K562 (cell line): ENCODE measurements around the gene FGFR1OP2. TPM values are rescaled to one million over a fixed set of nuclear protein-coding genes. Genes with fewer than 3 reads are reported as not detected.

Experiments
- ATAC-seq: fragments of 200-7000 bp; cut with Tn5 transposase; 3 replicates; pipeline ENCODE4 v1.9.1; 2020; ENCODE audit warnings: moderate library complexity
- BruUV-seq: library from RNA; stranded (reverse); fragments of 400-500 nt; replicated peaks from 2 replicates; lab custom pipeline; 2021; lab: Mats Ljungman, UMichigan
- CTCF ChIA-PET: fragments of 300-600 bp; formaldehyde crosslinking; extraction: SDS; loops from one replicate; lab custom pipeline; 2021; ENCODE audit warnings: low intra/inter-chr PET ratio; lab: Yijun Ruan, JAX
- POLR2A ChIA-PET: fragments of 300-600, 350-650 bp; sonication (Branson Sonifier 250); formaldehyde crosslinking; extraction: SDS; loops from one replicate; lab custom pipeline; 2021; ENCODE audit warnings: antibody characterized with exemption, inconsistent platforms; lab: Yijun Ruan, JAX
- DNase-seq, 4 experiments: peaks; one replicate each; pipeline versions ENCODE4 v3.0.0 to v3.0.0-alpha.2; 2011 to 2018; ENCODE audit warnings: low spot score in 3 of 4, mixed read lengths in 3 of 4; ENCODE audit errors: extremely low read depth in 1 of 4
- FAIRE-seq: peaks from 2 replicates; lab custom pipeline; 2011; peaks lifted over from hg19 to GRCh38; lab: Jason Lieb, UNC
- H2AFZ ChIP-seq: 2 replicates; pipeline ENCODE4 v1.6.0; 2011; ENCODE audit warnings: low read depth, low read length, control low read depth, inconsistent platforms
- H3K27ac ChIP-seq: fragments of 200-600 bp; 3 replicates; pipeline ENCODE4 v1.8.0; 2011; ENCODE audit warnings: low read depth, mild to moderate bottlenecking, control low read depth, inconsistent platforms, low read length, moderate library complexity, mixed read lengths; ENCODE audit errors: extremely low read depth
- H3K27me3 ChIP-seq, 2 experiments: fragments of 300-600 bp in 1 of 2; 2 replicates in 1 of 2; 3 replicates in 1 of 2; pipeline versions ENCODE4 v1.6.0 to v1.8.0; 2011; ENCODE audit warnings: inconsistent platforms in 2 of 2, low read length in 2 of 2, mild to moderate bottlenecking in 1 of 2, mixed read lengths in 1 of 2, moderate library complexity in 1 of 2; ENCODE audit not compliant: control insufficient read depth in 2 of 2, insufficient read depth in 2 of 2
- H3K36me3 ChIP-seq: fragments of 300-600 bp; 3 replicates; pipeline ENCODE4 v1.8.0; 2011; ENCODE audit warnings: mild to moderate bottlenecking, low read length, inconsistent platforms; ENCODE audit not compliant: control insufficient read depth, insufficient read depth
- H3K4me1 ChIP-seq, 2 experiments: fragments of 200-600 bp in 1 of 2; replicated peaks in 1 of 2; 2 replicates in 1 of 2; 3 replicates in 1 of 2; pipeline versions ENCODE4 v1.5.1 to v1.8.0; 2011; ENCODE audit warnings: inconsistent platforms in 2 of 2, low read length in 2 of 2, mild to moderate bottlenecking in 1 of 2, mixed read lengths in 1 of 2, moderate library complexity in 1 of 2; ENCODE audit not compliant: control insufficient read depth in 2 of 2, insufficient read depth in 2 of 2
- H3K4me2 ChIP-seq: 2 replicates; pipeline ENCODE4 v1.6.1; 2011; ENCODE audit warnings: low read length, control low read depth, inconsistent platforms, mixed read lengths; ENCODE audit not compliant: insufficient read depth
- H3K4me3 ChIP-seq: fragments of 200-600 bp; sonication (generic), shearing (Covaris generic); 2 replicates; pipeline ENCODE4 v1.5.1; 2016; ENCODE audit warnings: control low read depth, inconsistent platforms
- H3K79me2 ChIP-seq: fragments of 200-600 bp; 3 replicates; pipeline ENCODE4 v1.8.0; 2011; ENCODE audit warnings: low read length, inconsistent platforms; ENCODE audit not compliant: control insufficient read depth, insufficient read depth
- H3K9ac ChIP-seq, 2 experiments: 2 replicates each; pipeline versions ENCODE4 v1.6.0 to v1.6.1; 2011; ENCODE audit warnings: low read depth in 2 of 2, low read length in 2 of 2, control low read depth in 1 of 2, inconsistent platforms in 1 of 2, mild to moderate bottlenecking in 1 of 2, mixed read lengths in 1 of 2; ENCODE audit not compliant: insufficient read depth in 1 of 2
- H3K9me1 ChIP-seq: one replicate; pipeline ENCODE4 v1.6.0; 2011; ENCODE audit warnings: inconsistent platforms, mild to moderate bottlenecking, low read length, moderate library complexity; ENCODE audit not compliant: control insufficient read depth, insufficient read depth
- H3K9me3 ChIP-seq: replicated peaks from 2 replicates; pipeline ENCODE4 v1.5.1; 2011; ENCODE audit warnings: low read depth, low read length, inconsistent platforms; ENCODE audit not compliant: control insufficient read depth, insufficient read depth
- H4K20me1 ChIP-seq: replicated peaks from 2 replicates; pipeline ENCODE4 v1.6.1; 2011; ENCODE audit warnings: low read length, inconsistent platforms, mixed read lengths; ENCODE audit not compliant: control insufficient read depth, insufficient read depth
- CBFA2T3 ChIP-seq: fragments of 450-650 bp; IDR thresholded peaks from 2 replicates; pipeline ENCODE4 v1.6.1; 2017
- DACH1 ChIP-seq: fragments of 450-650 bp; IDR thresholded peaks from 2 replicates; pipeline ENCODE4 v1.6.1; 2018; ENCODE audit not compliant: partially characterized antibody
- DPF2 ChIP-seq: fragments of 450-650 bp; IDR thresholded peaks from 2 replicates; pipeline ENCODE4 v1.6.1; 2016
- FOSL1 ChIP-seq: fragments of 200-800 bp; sonication (Bioruptor generic); conservative IDR thresholded peaks from 2 replicates; pipeline ENCODE4 v1.6.1; 2016; ENCODE audit warnings: missing genetic modification characterization, missing compliant biosample characterization
- FOXM1 ChIP-seq, 2 experiments: fragments of 450-650 bp in 1 of 2; sonication (generic) in 1 of 2; formaldehyde crosslinking in 1 of 2; IDR thresholded peaks; 2 replicates each; pipeline versions ENCODE4 v1.6.1 to v1.9.0; 2017 to 2022; ENCODE audit warnings: low read depth in 2 of 2, mild to moderate bottlenecking in 2 of 2, missing genetic modification reagents in 1 of 2, moderate library complexity in 1 of 2
- GTF2E2 ChIP-seq: fragments of 200-800 bp; sonication (Bioruptor generic); IDR thresholded peaks from 2 replicates; pipeline ENCODE4 v1.6.1; 2016; ENCODE audit warnings: missing genetic modification characterization, missing compliant biosample characterization
- HOXB6 ChIP-seq: fragments of 250-450 bp; sonication (Bioruptor Pico); IDR thresholded peaks from 2 replicates; pipeline ENCODE4 v1.5.1; 2022; ENCODE audit warnings: mild to moderate bottlenecking, borderline replicate concordance
- MXI1 ChIP-seq: IDR thresholded peaks from 2 replicates; pipeline ENCODE4 v1.6.1; 2011; ENCODE audit warnings: low read depth, mild to moderate bottlenecking, improper control_type of control experiment, low read length
- NCOR1 ChIP-seq: fragments of 450-650 bp; IDR thresholded peaks from 2 replicates; pipeline ENCODE4 v1.6.1; 2016; ENCODE audit warnings: mild to moderate bottlenecking, moderate library complexity
- NONO ChIP-seq, 2 experiments: fragments of 200-400 bp in 1 of 2; fragments of 450-650 bp in 1 of 2; formaldehyde crosslinking in 1 of 2; IDR thresholded peaks; 2 replicates each; pipeline ENCODE4 v1.6.1; 2017; ENCODE audit warnings: low read depth in 2 of 2, mild to moderate bottlenecking in 2 of 2, moderate library complexity in 2 of 2, low read length in 1 of 2
- PHB ChIP-seq: fragments of 250-450 bp; sonication (Bioruptor Pico); IDR thresholded peaks from 2 replicates; pipeline ENCODE4 v1.5.0; 2021
- PRMT5 ChIP-seq: sonication (generic); formaldehyde crosslinking; IDR thresholded peaks from 2 replicates; pipeline ENCODE4 v1.5.0; 2020; ENCODE audit warnings: missing genetic modification reagents
- ZC3H8 ChIP-seq: fragments of 450-650 bp; IDR thresholded peaks from 2 replicates; pipeline ENCODE4 v1.6.1; 2017
- ZKSCAN8 ChIP-seq: fragments of 200-800 bp; sonication (Bioruptor generic); IDR thresholded peaks from 2 replicates; pipeline ENCODE4 v1.6.1; 2016; ENCODE audit warnings: missing genetic modification characterization, missing compliant biosample characterization
- ZNF24 ChIP-seq: fragments of 450-650 bp; IDR thresholded peaks from 2 replicates; pipeline ENCODE4 v1.6.1; 2016
- ZSCAN32 ChIP-seq: fragments of 450-650 bp; formaldehyde crosslinking; IDR thresholded peaks from 2 replicates; pipeline ENCODE4 v1.4.0; 2020; ENCODE audit warnings: mild to moderate bottlenecking, moderate library complexity
- WGBS: fragments of 100-300 bp; shearing (Covaris generic); methylation state at CpG from one replicate; pipeline ENCODE4 v1.1.6; 2016; ENCODE audit warnings: low coverage, mixed read lengths; ENCODE audit not compliant: insufficient coverage; ENCODE audit errors: missing lambda C conversion rate; 5-methylcytosine and 5-hydroxymethylcytosine counted together
- in situ Hi-C: fragments of 300-500 bp; cut with MboI; formaldehyde crosslinking; loops from 4 replicates; pipeline ENCODE4 v1.15.0; 2018; ENCODE audit warnings: inconsistent platforms, mixed read lengths
- intact Hi-C: fragments of 100-400 bp; cut with micrococcal nuclease; formaldehyde crosslinking; loops from 2 replicates; pipeline ENCODE4 v1.14.2; 2022
- polyA plus RNA-seq, 8 experiments: library from polyadenylated mRNA; depleted of rRNA in 4 of 8; stranded (reverse) in 5 of 8; unstranded in 3 of 8; fragments of >200 nt; fragmentation: Nextera tagmentation in 2 of 8; fragmentation: Illumina TruSeq in 1 of 8; extraction: Ambion mirVana in 2 of 8; extraction: Trizol in 1 of 8; gene quantifications; 2 replicates each; pipeline versions ENCODE4 v1.2.1 to v1.2.3, GENCODE V29; 2011 to 2014; ENCODE audit warnings: inconsistent platforms in 1 of 8, missing spikeins in 1 of 8
- total RNA-seq, 7 experiments: library from RNA; depleted of rRNA in 6 of 7; stranded (reverse); fragments of >200 nt in 6 of 7; fragmentation: Illumina TruSeq in 2 of 7; extraction: Trizol in 2 of 7; gene quantifications; 2 replicates each; pipeline versions ENCODE4 v1.2.1 to v1.2.3, GENCODE V29; 2011 to 2021; ENCODE audit warnings: low replicate concordance in 1 of 7
- TF ChIP-seq, protein P1 (sequence below): sonication (generic); IDR thresholded peaks from 2 replicates; pipeline ENCODE4 v1.6.1; 2016

FGFR1OP2 gene
- total and polyA plus RNA-seq, 9 of the 15 experiments (the other 6 are each of a cell fraction or from before 2014, with no cell fraction given) = 31.6 to 49.0 (median 37.1) TPM

DNA sequence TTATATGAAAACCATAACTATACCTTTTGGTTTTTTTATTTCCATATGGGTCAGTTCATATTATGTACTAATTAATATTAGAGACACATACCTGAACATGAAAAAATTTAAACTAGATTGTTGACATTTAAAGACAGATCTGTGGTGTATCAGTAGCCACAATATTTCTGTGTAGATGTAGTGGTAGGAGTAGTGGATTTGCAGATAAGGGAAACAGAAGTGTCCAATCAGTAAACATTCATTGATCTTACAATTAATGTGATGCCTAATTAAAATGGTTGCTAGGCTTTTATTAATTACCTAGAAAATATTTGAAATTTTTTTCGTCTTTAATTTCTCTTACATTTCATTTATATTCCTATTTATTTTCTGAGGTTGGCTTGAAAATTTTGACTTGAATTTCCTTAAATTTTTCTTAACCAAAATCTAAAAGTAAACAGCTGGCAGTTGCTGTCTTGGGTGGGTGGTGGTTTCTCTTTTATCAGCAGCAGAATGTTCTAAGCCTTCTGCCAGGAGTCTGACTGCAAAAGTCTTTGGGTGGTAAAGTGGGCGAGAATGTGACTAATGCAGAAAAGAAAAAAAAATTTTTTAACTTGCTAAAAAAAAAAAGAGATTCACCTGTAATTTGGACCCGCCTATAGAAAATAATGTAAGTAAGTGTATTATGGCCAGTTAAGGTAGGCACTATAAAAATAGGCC is 2.4 kb downstream of the FGFR1OP2 start:
- 4% methylated on average over 3 of the region's 3 CpGs for WGBS
- H3K36me3 ChIP-seq = no peaks in the 10 kb centered on the region
- peak overlapping the region; percentile 98 for H3K4me2 ChIP-seq
- 0 out of 2 replicates have a peak, but pooled peaks have one; percentile 61 for TF ChIP-seq ZKSCAN8 (CRISPR knock-in tag)
- TF ChIP-seq, protein P1, sequence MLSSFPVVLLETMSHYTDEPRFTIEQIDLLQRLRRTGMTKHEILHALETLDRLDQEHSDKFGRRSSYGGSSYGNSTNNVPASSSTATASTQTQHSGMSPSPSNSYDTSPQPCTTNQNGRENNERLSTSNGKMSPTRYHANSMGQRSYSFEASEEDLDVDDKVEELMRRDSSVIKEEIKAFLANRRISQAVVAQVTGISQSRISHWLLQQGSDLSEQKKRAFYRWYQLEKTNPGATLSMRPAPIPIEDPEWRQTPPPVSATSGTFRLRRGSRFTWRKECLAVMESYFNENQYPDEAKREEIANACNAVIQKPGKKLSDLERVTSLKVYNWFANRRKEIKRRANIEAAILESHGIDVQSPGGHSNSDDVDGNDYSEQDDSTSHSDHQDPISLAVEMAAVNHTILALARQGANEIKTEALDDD = 0 out of 2 replicates have a peak, but pooled peaks have one; percentile 35
- no peak for TF ChIP-seq PHB (CRISPR knock-in tag)
- TF ChIP-seq FOXM1 (IDR thresholded peaks at IDR 0.05; ENCODE audit: low read depth) = peak; percentile 27; the same call in 1 of the 2 replicates
- no peak for TF ChIP-seq FOXM1 (CRISPR knock-in tag; IDR thresholded peaks at IDR 0.05; ENCODE audit: low read depth)
- no peak for TF ChIP-seq ZC3H8
- peak; percentile 32; the same call in 1 of the 2 replicates for TF ChIP-seq CBFA2T3
- TF ChIP-seq DACH1 = peak; percentile 69
- no peak for TF ChIP-seq GTF2E2 (tag)
- TF ChIP-seq PRMT5 (CRISPR knock-in tag) = no peak
- TF ChIP-seq FOSL1 = 0 out of 2 replicates have a peak, but pooled peaks have one; percentile 14
- no peak for TF ChIP-seq ZSCAN32 (CRISPR knock-in tag)
- TF ChIP-seq HOXB6 (CRISPR knock-in tag) = no peak
- no peak for TF ChIP-seq NCOR1
- peak; percentile 23 for TF ChIP-seq DPF2
- no peak for TF ChIP-seq MXI1
- no peak for TF ChIP-seq NONO (IDR thresholded peaks at IDR 0.05; ENCODE audit: low read depth in 2 of 2, low read length in 1 of 2)
- TF ChIP-seq ZNF24 = no peak
- TF ChIP-seq, all 486 proteins: peak for 7
- Histone ChIP-seq H4K20me1 (no peaks in the 10 kb centered on the region), H3K4me3 (peak overlapping the region; percentile 13), H3K79me2 (peaks cover 96% of the 10 kb centered on the region), H3K27ac (peak overlapping the region; percentile 95; the same call in 2 of the 3 replicates), H2AFZ (no peak overlapping the region), H3K9ac (peak overlapping the region in 1 of 2 experiments; percentile 94; a peak in 2 of 4 replicates), H3K9me3 (no peaks in the 10 kb centered on the region), H3K4me1 (peaks cover 0 to 18% of the 10 kb centered on the region in 2 experiments; a peak in 3 of 5 replicates), H3K27me3 (no peaks in the 10 kb centered on the region), H3K9me1 (no peaks in the 10 kb centered on the region)
- DNase-seq (peak in 1 of 4 experiments; percentile 38), ATAC-seq (no peak), FAIRE-seq (no peak)
- in situ Hi-C loops (no loop called here), intact Hi-C loops (no loop called here)
- ChIA-PET CTCF (no interaction called here), POLR2A (interaction anchor here (0.8 kb wide), 1 partner anchor 11 kb away, joined by 3 read pairs; no protein-coding TSS in a partner anchor)
- BruUV-seq = no TSS peak
